NB4 (cell line): Measurements from ENCODE around the gene LFNG.

Experiments
- POLR2A ChIP-seq: IDR thresholded peaks from 2 replicates; pipeline ENCODE4 v1.6.1; 2011; ENCODE audit warnings: mild to moderate bottlenecking; ENCODE audit not compliant: insufficient read length; ENCODE audit errors: extremely low read depth
- TF ChIP-seq, protein P1 (sequence below): IDR thresholded peaks from one replicate; pipeline ENCODE4 v1.5.1; 2012; ENCODE audit warnings: low read depth, low read length

DNA sequence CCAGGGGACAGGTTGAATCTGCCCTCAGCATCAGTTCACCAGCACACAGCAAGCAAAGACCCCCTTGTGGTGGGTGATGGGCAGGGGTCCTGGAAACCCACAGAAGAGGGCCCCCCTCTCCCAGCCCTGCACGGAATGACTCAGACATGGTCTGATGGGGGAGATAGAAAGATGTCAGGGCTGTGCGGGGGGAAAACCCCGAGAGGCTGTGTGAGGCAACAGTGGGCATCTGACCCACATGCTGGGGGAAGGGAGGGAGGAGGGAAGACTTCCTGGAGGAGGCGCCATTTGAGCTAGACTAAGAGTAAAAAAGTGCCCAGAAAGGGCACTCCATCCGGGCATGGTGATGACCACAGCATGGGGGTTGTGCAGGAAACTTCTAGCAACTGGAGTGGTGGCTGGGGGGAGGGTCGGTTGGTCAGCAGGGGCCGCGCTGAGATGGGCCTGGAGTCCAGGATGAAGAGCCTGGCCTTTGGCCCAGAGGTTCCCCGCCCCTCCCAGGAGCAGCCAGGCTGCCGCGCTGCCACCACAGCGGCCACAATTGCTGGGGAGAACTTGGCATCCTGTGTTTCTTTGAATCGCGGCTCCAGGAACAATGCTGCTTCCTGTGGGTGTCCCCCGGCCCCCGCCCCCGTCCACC, 2.5 kb downstream of the LFNG start:
- TF ChIP-seq, protein P1, sequence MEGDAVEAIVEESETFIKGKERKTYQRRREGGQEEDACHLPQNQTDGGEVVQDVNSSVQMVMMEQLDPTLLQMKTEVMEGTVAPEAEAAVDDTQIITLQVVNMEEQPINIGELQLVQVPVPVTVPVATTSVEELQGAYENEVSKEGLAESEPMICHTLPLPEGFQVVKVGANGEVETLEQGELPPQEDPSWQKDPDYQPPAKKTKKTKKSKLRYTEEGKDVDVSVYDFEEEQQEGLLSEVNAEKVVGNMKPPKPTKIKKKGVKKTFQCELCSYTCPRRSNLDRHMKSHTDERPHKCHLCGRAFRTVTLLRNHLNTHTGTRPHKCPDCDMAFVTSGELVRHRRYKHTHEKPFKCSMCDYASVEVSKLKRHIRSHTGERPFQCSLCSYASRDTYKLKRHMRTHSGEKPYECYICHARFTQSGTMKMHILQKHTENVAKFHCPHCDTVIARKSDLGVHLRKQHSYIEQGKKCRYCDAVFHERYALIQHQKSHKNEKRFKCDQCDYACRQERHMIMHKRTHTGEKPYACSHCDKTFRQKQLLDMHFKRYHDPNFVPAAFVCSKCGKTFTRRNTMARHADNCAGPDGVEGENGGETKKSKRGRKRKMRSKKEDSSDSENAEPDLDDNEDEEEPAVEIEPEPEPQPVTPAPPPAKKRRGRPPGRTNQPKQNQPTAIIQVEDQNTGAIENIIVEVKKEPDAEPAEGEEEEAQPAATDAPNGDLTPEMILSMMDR: no peak
- no peak for TF ChIP-seq POLR2A
